ENCODE data around the gene TRAPPC5.
"Not testable (repeated sequence)": the region's sequence is repeated elsewhere in the genome, so short reads cannot be mapped to it uniquely, and the experiment has no call there.

Gene TRAPPC5

GRCh38 chr19:7680606-7681339, at the start of gene TRAPPC5:
Gene TRAPPC5 (plus strand): TSS chr19:7680833. CDS start chr19:7682254, 1,421 bp downstream.
- DNase-seq: peak; percentile 43

- DNase-seq: no peak
Measured at GRCh38 chr19:7631577-7631976, 49.1 kb upstream of the TRAPPC5 start.

GRCh38 chr19:7632340-7633203, 48.1 kb upstream of the TRAPPC5 start:
- DNase-seq: no peak

- no peak for DNase-seq
Measured at GRCh38 chr19:7633698-7634097, 46.9 kb upstream of the TRAPPC5 start, which contains the start of gene PCP2. Gene PCP2 (minus strand): TSS chr19:7633719. CDS start chr19:7633457, 262 bp downstream.

- DNase-seq: no peak
Measured at GRCh38 chr19:7635670-7636069, 45.0 kb upstream of the TRAPPC5 start.

- DNase-seq: no peak
Measured at GRCh38 chr19:7636317-7636690, 44.3 kb upstream of the TRAPPC5 start.

GRCh38 chr19:7636691-7637373, 43.8 kb upstream of the TRAPPC5 start, which contains the start of gene STXBP2:
Gene STXBP2 (plus strand): TSS chr19:7637110. CDS start chr19:7637150, 40 bp downstream.
- peak; percentile 46 for DNase-seq

GRCh38 chr19:7637374-7638256, 43.0 kb upstream of the TRAPPC5 start:
- no peak for DNase-seq

GRCh38 chr19:7638802-7639465, 41.7 kb upstream of the TRAPPC5 start:
- no peak for DNase-seq

GRCh38 chr19:7639863-7640348, 40.7 kb upstream of the TRAPPC5 start:
- DNase-seq: no peak

GRCh38 chr19:7640803-7641202, 39.8 kb upstream of the TRAPPC5 start:
- no peak for DNase-seq

GRCh38 chr19:7641290-7642276, 39.0 kb upstream of the TRAPPC5 start:
- DNase-seq: no peak

- no peak for DNase-seq
Measured at GRCh38 chr19:7642295-7643030, 38.2 kb upstream of the TRAPPC5 start.

GRCh38 chr19:7643031-7643415, 37.6 kb upstream of the TRAPPC5 start:
- DNase-seq: no peak

GRCh38 chr19:7643629-7644549, 36.7 kb upstream of the TRAPPC5 start:
- not testable (repeated sequence) for DNase-seq

- no peak for DNase-seq
Measured at GRCh38 chr19:7644550-7644877, 36.1 kb upstream of the TRAPPC5 start.

GRCh38 chr19:7645163-7645562, 35.5 kb upstream of the TRAPPC5 start:
- no peak for DNase-seq

- DNase-seq: no peak
Measured at GRCh38 chr19:7645656-7646425, 34.8 kb upstream of the TRAPPC5 start.
